Keratinocyte (primary cell): ENCODE data around the gene TBC1D8. TPM values are rescaled to one million over a fixed set of nuclear protein-coding genes. Genes with fewer than 3 reads are reported as not detected.

Experiments used
- DNase-seq: peaks from one replicate; pipeline ENCODE4 v3.0.0-alpha.2; 2011; ENCODE audit warnings: low read depth, missing footprints, low spot score
- FAIRE-seq: peaks from 2 replicates; lab custom pipeline; 2011; peaks lifted over from hg19 to GRCh38; lab: Jason Lieb, UNC
- H2AFZ ChIP-seq: 2 replicates; pipeline ENCODE4 v1.6.0; 2012; ENCODE audit warnings: low read length, control low read depth, inconsistent platforms; ENCODE audit not compliant: control insufficient read depth
- H3K27ac ChIP-seq: 2 replicates; pipeline ENCODE4 v1.5.1; 2011; ENCODE audit warnings: low read length; ENCODE audit not compliant: control insufficient read depth, insufficient read depth
- H3K27me3 ChIP-seq: 3 replicates; pipeline ENCODE4 v1.6.0; 2011; ENCODE audit warnings: low read length; ENCODE audit not compliant: control insufficient read depth, insufficient read depth; ENCODE audit errors: extremely low read depth
- H3K36me3 ChIP-seq, 2 experiments: 2 replicates in 1 of 2; 3 replicates in 1 of 2; pipeline ENCODE4 v1.5.1; 2011; ENCODE audit warnings: low read length in 2 of 2, mild to moderate bottlenecking in 1 of 2; ENCODE audit not compliant: control insufficient read depth in 2 of 2, insufficient read depth in 2 of 2; ENCODE audit errors: extremely low read depth in 1 of 2
- H3K4me1 ChIP-seq: 3 replicates; pipeline ENCODE4 v1.5.1; 2011; ENCODE audit warnings: low read length; ENCODE audit not compliant: control insufficient read depth, insufficient read depth; ENCODE audit errors: extremely low read depth
- H3K4me2 ChIP-seq: 3 replicates; pipeline ENCODE4 v1.6.0; 2011; ENCODE audit warnings: low read depth, low read length; ENCODE audit not compliant: control insufficient read depth, insufficient read depth; ENCODE audit errors: extremely low read depth
- H3K4me3 ChIP-seq, 3 experiments: fragments of 200-600 bp in 1 of 3; sonication (generic) in 1 of 3; 2 replicates in 2 of 3; 3 replicates in 1 of 3; pipeline ENCODE4 v1.5.1; 2011 to 2016; ENCODE audit warnings: low read length in 3 of 3, mild to moderate bottlenecking in 3 of 3, control low read depth in 2 of 3, inconsistent platforms in 1 of 3, low read depth in 1 of 3, mixed read lengths in 1 of 3, mixed run types in 1 of 3, moderate library complexity in 1 of 3; ENCODE audit not compliant: control insufficient read depth in 2 of 3, insufficient read depth in 2 of 3; ENCODE audit errors: extremely low read depth in 1 of 3
- H3K79me2 ChIP-seq: 2 replicates; pipeline ENCODE4 v1.6.0; 2012; ENCODE audit warnings: low read length; ENCODE audit not compliant: control insufficient read depth, insufficient read depth
- H3K9ac ChIP-seq: 3 replicates; pipeline ENCODE4 v1.6.0; 2011; ENCODE audit warnings: low read length; ENCODE audit not compliant: control insufficient read depth, insufficient read depth; ENCODE audit errors: extremely low read depth
- H3K9me1 ChIP-seq: 3 replicates; pipeline ENCODE4 v1.6.0; 2011; ENCODE audit warnings: low read length; ENCODE audit not compliant: control insufficient read depth, insufficient read depth; ENCODE audit errors: extremely low read depth
- H3K9me3 ChIP-seq: 2 replicates; pipeline ENCODE4 v1.5.1; 2012; ENCODE audit warnings: low read depth, low read length; ENCODE audit not compliant: control insufficient read depth
- H4K20me1 ChIP-seq: 3 replicates; pipeline ENCODE4 v1.6.0; 2011; ENCODE audit warnings: low read length; ENCODE audit not compliant: control insufficient read depth, insufficient read depth; ENCODE audit errors: extremely low read depth
- CTCF ChIP-seq, 3 experiments: IDR thresholded peaks in 1 of 3; conservative IDR thresholded peaks in 1 of 3; optimal IDR thresholded peaks in 1 of 3; 2 replicates in 2 of 3; 3 replicates in 1 of 3; pipeline versions ENCODE3 to v1.5.1; 2011; ENCODE audit warnings: low read length in 3 of 3, mild to moderate bottlenecking in 3 of 3, moderate library complexity in 2 of 3, control low read depth in 1 of 3, inconsistent platforms in 1 of 3; ENCODE audit not compliant: insufficient read depth in 2 of 3; ENCODE audit errors: extremely low read depth in 1 of 3
- EZH2 ChIP-seq: IDR thresholded peaks from one replicate; pipeline ENCODE4 v1.6.1; 2012; ENCODE audit warnings: inconsistent platforms, mild to moderate bottlenecking, low read length, moderate library complexity
- dilution Hi-C: fragments of 300-500 bp; cut with MboI; formaldehyde crosslinking; loops from one replicate; pipeline ENCODE4 v1.7.0; 2020; ENCODE audit warnings: low sequenced_read_pairs; ENCODE audit not compliant: extremely low pct_ligation_motif_present
- polyA plus RNA-seq, 5 experiments: library from polyadenylated mRNA; depleted of rRNA in 3 of 5; stranded (reverse) in 3 of 5; stranded (forward) in 1 of 5; unstranded in 1 of 5; fragments of >200 nt; gene quantifications; 1 replicate in 1 of 5; 2 replicates in 3 of 5; 3 replicates in 1 of 5; pipeline versions ENCODE4 v1.2.1 to v1.2.3, GENCODE V29; 2011 to 2012; ENCODE audit warnings: missing spikeins in 2 of 5, low read depth in 1 of 5, low replicate concordance in 1 of 5

TBC1D8 gene
- polyA plus RNA-seq, 1 donor (not counting 4 experiments of a cell fraction or from before 2014, with no cell fraction given) = 13.8 TPM

GRCh38 chr2:101003278-101003775, 147.9 kb downstream of the TBC1D8 start:
- no peaks in the 10 kb centered on the region for H3K27me3 ChIP-seq
- H3K9me3 ChIP-seq = no peaks in the 10 kb centered on the region
- H3K79me2 ChIP-seq = peaks cover 49% of the 10 kb centered on the region
- TF ChIP-seq EZH2 (no peak), CTCF (optimal IDR thresholded peaks at IDR 0.05 in 1 of 3, IDR thresholded peaks at IDR 0.05 in 1 of 3, conservative IDR thresholded peaks at IDR 0.05 in 1 of 3; ENCODE audit: extremely low read depth in 1 of 3, insufficient read depth in 2 of 3, low read length in 3 of 3) (no peak)
- H3K9me1 ChIP-seq = peaks cover 2% of the 10 kb centered on the region
- no peak for FAIRE-seq
- peaks cover 22 to 48% of the 10 kb centered on the region in 2 experiments for H3K36me3 ChIP-seq
- no peak for DNase-seq
- H2AFZ ChIP-seq = no peak overlapping the region
- peak overlapping the region; percentile 90 for H3K27ac ChIP-seq
- peaks cover 23% of the 10 kb centered on the region for H3K4me1 ChIP-seq
- H4K20me1 ChIP-seq = peaks cover 19% of the 10 kb centered on the region
- peak overlapping the region; percentile 78 to 92 (median 91) for H3K4me3 ChIP-seq
- dilution Hi-C loops = no loop called here
- peak overlapping the region; percentile 98 for H3K9ac ChIP-seq
- peak overlapping the region; percentile 88 for H3K4me2 ChIP-seq

DNA sequence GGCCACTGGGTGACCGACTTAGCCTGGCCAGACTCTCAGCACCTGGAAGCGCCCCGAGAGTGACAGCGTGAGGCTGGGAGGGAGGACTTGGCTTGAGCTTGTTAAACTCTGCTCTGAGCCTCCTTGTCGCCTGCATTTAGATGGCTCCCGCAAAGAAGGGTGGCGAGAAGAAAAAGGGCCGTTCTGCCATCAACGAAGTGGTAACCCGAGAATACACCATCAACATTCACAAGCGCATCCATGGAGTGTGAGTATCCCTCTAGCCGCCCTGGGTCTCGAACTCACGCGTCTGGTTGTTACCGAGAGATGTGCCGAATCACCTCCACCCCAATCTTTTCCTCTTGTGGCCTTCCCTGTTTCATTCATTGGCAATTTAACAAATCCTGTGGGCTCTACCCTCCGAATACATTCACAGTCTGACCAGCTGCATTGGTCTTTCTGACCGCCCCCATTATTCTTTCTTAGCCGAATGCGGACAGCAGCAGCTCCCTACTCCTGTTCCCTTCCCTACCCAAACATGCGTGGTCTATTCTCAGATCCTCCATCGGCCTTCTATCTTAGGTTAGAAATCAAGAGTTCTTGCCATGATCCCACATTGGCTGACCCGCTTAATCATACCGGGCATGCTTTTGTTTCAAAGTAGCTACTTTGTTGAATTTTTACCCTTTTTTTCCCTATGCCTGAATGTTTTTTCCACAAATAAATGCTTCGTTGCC, 148.5 kb downstream of the TBC1D8 start:
- TF ChIP-seq CTCF (optimal IDR thresholded peaks at IDR 0.05 in 1 of 3, IDR thresholded peaks at IDR 0.05 in 1 of 3, conservative IDR thresholded peaks at IDR 0.05 in 1 of 3; ENCODE audit: extremely low read depth in 1 of 3, insufficient read depth in 2 of 3, low read length in 3 of 3) (no peak), EZH2 (no peak)
- Histone ChIP-seq H4K20me1 (peaks cover 16% of the 10 kb centered on the region), H3K4me1 (peaks cover 23% of the 10 kb centered on the region), H3K4me3 (peak overlapping the region; percentile 78 to 92 (median 91)), H3K79me2 (peaks cover 49% of the 10 kb centered on the region), H3K9me1 (peaks cover 2% of the 10 kb centered on the region), H3K9ac (peak overlapping the region; percentile 98), H3K27ac (peak overlapping the region; percentile 90), H3K27me3 (no peaks in the 10 kb centered on the region), H2AFZ (no peak overlapping the region), H3K4me2 (peak overlapping the region; percentile 88), H3K9me3 (no peaks in the 10 kb centered on the region), H3K36me3 (peaks cover 20 to 42% of the 10 kb centered on the region in 2 experiments)
- dilution Hi-C loops = no loop called here
- DNase-seq (no peak), FAIRE-seq (no peak)
